ENCODE data around the gene KCNJ10.

GRCh38 chr1:159992161-159992560 is 77.8 kb downstream of the KCNJ10 start:
- TF ChIP-seq, protein P1, sequence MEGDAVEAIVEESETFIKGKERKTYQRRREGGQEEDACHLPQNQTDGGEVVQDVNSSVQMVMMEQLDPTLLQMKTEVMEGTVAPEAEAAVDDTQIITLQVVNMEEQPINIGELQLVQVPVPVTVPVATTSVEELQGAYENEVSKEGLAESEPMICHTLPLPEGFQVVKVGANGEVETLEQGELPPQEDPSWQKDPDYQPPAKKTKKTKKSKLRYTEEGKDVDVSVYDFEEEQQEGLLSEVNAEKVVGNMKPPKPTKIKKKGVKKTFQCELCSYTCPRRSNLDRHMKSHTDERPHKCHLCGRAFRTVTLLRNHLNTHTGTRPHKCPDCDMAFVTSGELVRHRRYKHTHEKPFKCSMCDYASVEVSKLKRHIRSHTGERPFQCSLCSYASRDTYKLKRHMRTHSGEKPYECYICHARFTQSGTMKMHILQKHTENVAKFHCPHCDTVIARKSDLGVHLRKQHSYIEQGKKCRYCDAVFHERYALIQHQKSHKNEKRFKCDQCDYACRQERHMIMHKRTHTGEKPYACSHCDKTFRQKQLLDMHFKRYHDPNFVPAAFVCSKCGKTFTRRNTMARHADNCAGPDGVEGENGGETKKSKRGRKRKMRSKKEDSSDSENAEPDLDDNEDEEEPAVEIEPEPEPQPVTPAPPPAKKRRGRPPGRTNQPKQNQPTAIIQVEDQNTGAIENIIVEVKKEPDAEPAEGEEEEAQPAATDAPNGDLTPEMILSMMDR (IDR thresholded peaks at IDR 0.05), result no peak
- TF ChIP-seq SIN3A (IDR thresholded peaks at IDR 0.05; ENCODE audit: borderline replicate concordance, insufficient read depth, low read depth, low read length), result no peak
